ENCODE results near the gene ASMT. TPM values are rescaled to one million over a fixed set of nuclear protein-coding genes. Genes with fewer than 3 reads are reported as not detected.
"Not testable (repeated sequence)": the region's sequence is repeated elsewhere in the genome, so short reads cannot be mapped to it uniquely, and the experiment has no call there.

The ASMT gene
- total RNA-seq, 2 donors from 2014 or later, result 0.21 to 0.70 TPM

- Mint-ChIP-seq H3K4me1 (ENCODE audit: low read depth) (peaks cover 15% of the 10 kb centered on the region), H3K9me3 (peaks cover 0 to 2% of the 10 kb centered on the region in 2 donors)
- ATAC-seq (replicated peaks in 1 of 2), result no peak
These were observed 62.0 kb downstream of the ASMT start for GRCh38 chrX:1676866-1677265.

GRCh38 chrX:1679238-1679637 is 64.4 kb downstream of the ASMT start:
- Mint-ChIP-seq H3K27me3 (ENCODE audit: low read depth) (no peaks in the 10 kb centered on the region), H3K36me3 (ENCODE audit: insufficient read depth in 2 of 2) (peaks cover 4 to 8% of the 10 kb centered on the region in 2 donors), H3K9me3 (peaks cover 6 to 7% of the 10 kb centered on the region in 2 donors), H3K4me1 (ENCODE audit: low read depth) (peaks cover 29% of the 10 kb centered on the region), H3K27ac (no peak overlapping the region), H3K4me3 (peak overlapping the region in 1 of 2 donors; percentile 27)
- ATAC-seq (replicated peaks in 1 of 2), result peak; percentile 67 to 72
- DNase-seq, result peak; percentile 15 to 18

More at GRCh38 chrX:1676866-1677265, 62.0 kb downstream of the ASMT start:
- Mint-ChIP-seq H3K36me3 (ENCODE audit: insufficient read depth in 2 of 2) (peaks cover 0 to 3% of the 10 kb centered on the region in 2 donors), H3K27me3 (ENCODE audit: low read depth) (no peaks in the 10 kb centered on the region), H3K4me3 (no peak overlapping the region), H3K27ac (no peak overlapping the region)
- DNase-seq, result no peak

- Mint-ChIP-seq H3K36me3 (ENCODE audit: insufficient read depth in 2 of 2) (peaks cover 4 to 8% of the 10 kb centered on the region in 2 donors), H3K27ac (peak overlapping the region; percentile 85), H3K4me3 (no peak overlapping the region), H3K4me1 (ENCODE audit: low read depth) (peaks cover 29% of the 10 kb centered on the region), H3K9me3 (peaks cover 6 to 7% of the 10 kb centered on the region in 2 donors), H3K27me3 (ENCODE audit: low read depth) (no peaks in the 10 kb centered on the region)
- DNase-seq (no peak), ATAC-seq (replicated peaks in 1 of 2) (no peak)
These were observed 66.6 kb downstream of the ASMT start for GRCh38 chrX:1681439-1681838.

GRCh38 chrX:1681856-1682255 is 67.0 kb downstream of the ASMT start:
- not testable (repeated sequence) for DNase-seq; H3K36me3 Mint-ChIP-seq (ENCODE audit: insufficient read depth in 2 of 2); H3K27me3 Mint-ChIP-seq (ENCODE audit: low read depth); ATAC-seq (replicated peaks in 1 of 2); H3K9me3 Mint-ChIP-seq
- Mint-ChIP-seq H3K4me3 (peak overlapping the region; percentile 11 to 54), H3K4me1 (ENCODE audit: low read depth) (peaks cover 29% of the 10 kb centered on the region), H3K27ac (peak overlapping the region; percentile 85)

- Mint-ChIP-seq H3K4me3 (peak overlapping the region in 1 of 2 donors; percentile 54), H3K4me1 (ENCODE audit: low read depth) (peaks cover 29% of the 10 kb centered on the region), H3K27ac (peak overlapping the region; percentile 85)
- not testable (repeated sequence) for H3K36me3 Mint-ChIP-seq (ENCODE audit: insufficient read depth in 2 of 2); ATAC-seq (replicated peaks in 1 of 2); H3K9me3 Mint-ChIP-seq; H3K27me3 Mint-ChIP-seq (ENCODE audit: low read depth); DNase-seq
These were observed 67.6 kb downstream of the ASMT start for GRCh38 chrX:1682501-1682900.

GRCh38 chrX:1684883-1685282 is 70.0 kb downstream of the ASMT start:
- H3K4me3 Mint-ChIP-seq; H3K27me3 Mint-ChIP-seq (ENCODE audit: low read depth); ATAC-seq (replicated peaks in 1 of 2); H3K9me3 Mint-ChIP-seq; H3K27ac Mint-ChIP-seq; DNase-seq: not testable (repeated sequence)
- peaks cover 4 to 12% of the 10 kb centered on the region in 2 donors for H3K36me3 Mint-ChIP-seq (ENCODE audit: insufficient read depth in 2 of 2)
- peaks cover 15% of the 10 kb centered on the region for H3K4me1 Mint-ChIP-seq (ENCODE audit: low read depth)

GRCh38 chrX:1685444-1685880 is 70.6 kb downstream of the ASMT start:
- ATAC-seq (replicated peaks in 1 of 2); H3K27me3 Mint-ChIP-seq (ENCODE audit: low read depth); H3K4me3 Mint-ChIP-seq; H3K9me3 Mint-ChIP-seq; H3K27ac Mint-ChIP-seq; DNase-seq: not testable (repeated sequence)
- H3K4me1 Mint-ChIP-seq (ENCODE audit: low read depth), result peaks cover 15% of the 10 kb centered on the region
- peaks cover 4 to 12% of the 10 kb centered on the region in 2 donors for H3K36me3 Mint-ChIP-seq (ENCODE audit: insufficient read depth in 2 of 2)

GRCh38 chrX:1686642-1687041 is 71.8 kb downstream of the ASMT start:
- H3K9me3 Mint-ChIP-seq, result peaks cover 6 to 8% of the 10 kb centered on the region in 2 donors
- peaks cover 15% of the 10 kb centered on the region for H3K4me1 Mint-ChIP-seq (ENCODE audit: low read depth)
- DNase-seq (no peak), ATAC-seq (replicated peaks in 1 of 2) (no peak)
- peaks cover 4 to 12% of the 10 kb centered on the region in 2 donors for H3K36me3 Mint-ChIP-seq (ENCODE audit: insufficient read depth in 2 of 2)
- no peak overlapping the region for H3K4me3 Mint-ChIP-seq
- H3K27ac Mint-ChIP-seq, result no peak overlapping the region
- H3K27me3 Mint-ChIP-seq (ENCODE audit: low read depth), result no peaks in the 10 kb centered on the region

Other genes with a start within 250 kb of the ASMT start
- gene SLC25A6, start 222.9 kb upstream of the ASMT start, total RNA-seq, result 100 to 1,000 TPM; 402 to 411 TPM
- gene ASMTL, start 162.2 kb upstream of the ASMT start, total RNA-seq, result 100 to 1,000 TPM in 1 of 2 donors, 10 to 100 TPM in 1; 70.4 to 101 TPM
- 10 to 100 TPM; 40.1 to 45.7 TPM for gene P2RY8, start 77.9 kb upstream of the ASMT start, total RNA-seq
- 10 to 100 TPM; 71.6 to 73.9 TPM for gene AKAP17A, start 23.5 kb upstream of the ASMT start, total RNA-seq

All from activated T-cell treated with anti-CD3 and anti-CD28 coated beads, Interleukin-2, amount 50 U/mL, for 72 hours (primary cell).